Endodermal cell (in vitro differentiated cells): ENCODE measurements around the gene YEATS4. TPM values are rescaled to one million over a fixed set of nuclear protein-coding genes. Genes with fewer than 3 reads are reported as not detected.

ENCODE experiments used
- DNase-seq: peaks from one replicate; pipeline ENCODE4 v3.0.0-alpha.2; 2017
- H3K27ac ChIP-seq: 2 replicates; pipeline ENCODE4 v1.5.1; 2013; ENCODE audit warnings: mild to moderate bottlenecking, low read depth, low read length, moderate library complexity
- H3K27me3 ChIP-seq: 2 replicates; pipeline ENCODE4 v1.6.1; 2013; ENCODE audit warnings: mild to moderate bottlenecking, low read length, moderate library complexity; ENCODE audit not compliant: insufficient read depth, control insufficient read depth, poor library complexity, severe bottlenecking
- H3K36me3 ChIP-seq: 2 replicates; pipeline ENCODE4 v1.7.0; 2013; ENCODE audit warnings: mild to moderate bottlenecking, low read length, moderate library complexity; ENCODE audit not compliant: control insufficient read depth, insufficient read depth
- H3K4me1 ChIP-seq: one replicate; pipeline ENCODE4 v1.7.0; 2013; ENCODE audit warnings: low read length; ENCODE audit not compliant: control insufficient read depth, insufficient read depth
- H3K4me3 ChIP-seq: 2 replicates; pipeline ENCODE4 v1.5.1; 2013; ENCODE audit warnings: mild to moderate bottlenecking, low read length, moderate library complexity
- H3K9ac ChIP-seq: 2 replicates; pipeline ENCODE4 v1.6.1; 2013; ENCODE audit warnings: mild to moderate bottlenecking, low read length, moderate library complexity; ENCODE audit not compliant: poor library complexity, severe bottlenecking; ENCODE audit errors: extremely low read depth
- H3K9me3 ChIP-seq: 2 replicates; pipeline ENCODE4 v1.6.1; 2013; ENCODE audit warnings: mild to moderate bottlenecking, low read length, moderate library complexity; ENCODE audit not compliant: control insufficient read depth
- H3K27ac Mint-ChIP-seq: 2 replicates; pipeline ENCODE4 v1.8.0; 2020; ENCODE audit warnings: mixed read lengths
- H3K27me3 Mint-ChIP-seq: 2 replicates; pipeline ENCODE4 v1.8.0; 2021; ENCODE audit warnings: mild to moderate bottlenecking, mixed read lengths; ENCODE audit not compliant: insufficient read depth
- H3K36me3 Mint-ChIP-seq: 2 replicates; pipeline ENCODE4 v1.8.0; 2020; ENCODE audit warnings: low read depth, mixed read lengths
- H3K4me1 Mint-ChIP-seq: 2 replicates; pipeline ENCODE4 v1.8.0; 2020; ENCODE audit warnings: mixed read lengths
- H3K4me3 Mint-ChIP-seq: 2 replicates; pipeline ENCODE4 v1.8.0; 2020; ENCODE audit warnings: mild to moderate bottlenecking, moderate library complexity, mixed read lengths
- H3K9me3 Mint-ChIP-seq: 2 replicates; pipeline ENCODE4 v1.8.0; 2020; ENCODE audit warnings: mild to moderate bottlenecking, mixed read lengths
- WGBS, 2 experiments: methylation state at CpG; one replicate each; pipeline versions ENCODE4 v1.1.5 to v1.1.7; 2013; ENCODE audit warnings: missing lambda C conversion rate in 2 of 2, mixed read lengths in 1 of 2; ENCODE audit not compliant: insufficient coverage in 1 of 2, insufficient read length in 1 of 2; 5-methylcytosine and 5-hydroxymethylcytosine counted together
- total RNA-seq, 2 donors: library from RNA; stranded (reverse); fragmentation: NEBNext Ultra II Directional in 1 of 2; extraction: Animal tissue kit (Norgen Biotek cat#: 25700) in 1 of 2; gene quantifications; 2 replicates in 1 of 2; 3 replicates in 1 of 2; pipeline ENCODE4 v1.2.1, GENCODE V29; 2021
- TF ChIP-seq, protein P1 (sequence below): fragments of 200-600 bp; sonication (generic); conservative IDR thresholded peaks from 2 replicates; pipeline ENCODE4 v1.5.0; 2021; ENCODE audit warnings: antibody characterized with exemption, mild to moderate bottlenecking

YEATS4 gene
- total RNA-seq, 2 donors from 2014 or later: 37.0 to 40.9 TPM

DNA sequence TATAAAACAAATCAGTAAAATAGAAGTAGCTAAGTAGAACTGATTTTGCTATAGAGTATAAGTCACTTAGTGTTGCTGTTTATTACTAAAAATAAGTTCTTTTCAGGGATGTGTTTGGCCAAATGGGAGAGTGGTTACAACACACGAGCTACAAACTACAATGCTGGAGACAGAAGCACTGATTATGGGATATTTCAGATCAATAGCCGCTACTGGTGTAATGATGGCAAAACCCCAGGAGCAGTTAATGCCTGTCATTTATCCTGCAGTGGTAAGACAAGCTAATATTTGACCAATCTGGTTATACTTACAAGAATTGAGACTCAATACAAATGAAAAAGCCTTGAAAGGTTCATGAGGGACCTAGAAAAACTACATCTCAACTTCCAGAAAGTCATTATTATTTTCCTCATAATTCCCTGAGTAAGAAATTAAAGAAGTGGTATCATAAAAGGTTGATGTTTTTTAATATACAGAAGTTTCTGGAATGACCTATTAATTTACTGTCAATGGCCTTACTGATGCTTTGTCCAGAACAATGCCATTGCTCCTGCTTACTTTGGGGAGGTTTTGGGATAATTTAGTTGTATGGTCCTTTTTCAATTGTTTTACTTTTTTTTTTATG lies 9.4 kb upstream of the YEATS4 start:
- H3K9me3 ChIP-seq: no peaks in the 10 kb centered on the region
- TF ChIP-seq, protein P1, sequence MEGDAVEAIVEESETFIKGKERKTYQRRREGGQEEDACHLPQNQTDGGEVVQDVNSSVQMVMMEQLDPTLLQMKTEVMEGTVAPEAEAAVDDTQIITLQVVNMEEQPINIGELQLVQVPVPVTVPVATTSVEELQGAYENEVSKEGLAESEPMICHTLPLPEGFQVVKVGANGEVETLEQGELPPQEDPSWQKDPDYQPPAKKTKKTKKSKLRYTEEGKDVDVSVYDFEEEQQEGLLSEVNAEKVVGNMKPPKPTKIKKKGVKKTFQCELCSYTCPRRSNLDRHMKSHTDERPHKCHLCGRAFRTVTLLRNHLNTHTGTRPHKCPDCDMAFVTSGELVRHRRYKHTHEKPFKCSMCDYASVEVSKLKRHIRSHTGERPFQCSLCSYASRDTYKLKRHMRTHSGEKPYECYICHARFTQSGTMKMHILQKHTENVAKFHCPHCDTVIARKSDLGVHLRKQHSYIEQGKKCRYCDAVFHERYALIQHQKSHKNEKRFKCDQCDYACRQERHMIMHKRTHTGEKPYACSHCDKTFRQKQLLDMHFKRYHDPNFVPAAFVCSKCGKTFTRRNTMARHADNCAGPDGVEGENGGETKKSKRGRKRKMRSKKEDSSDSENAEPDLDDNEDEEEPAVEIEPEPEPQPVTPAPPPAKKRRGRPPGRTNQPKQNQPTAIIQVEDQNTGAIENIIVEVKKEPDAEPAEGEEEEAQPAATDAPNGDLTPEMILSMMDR: no peak
- no peak overlapping the region for H3K4me3 ChIP-seq
- H3K9me3 Mint-ChIP-seq: no peaks in the 10 kb centered on the region
- H3K36me3 ChIP-seq: no peaks in the 10 kb centered on the region
- no peak overlapping the region for H3K27ac ChIP-seq
- peaks cover 19% of the 10 kb centered on the region for H3K4me1 Mint-ChIP-seq
- H3K4me1 ChIP-seq: peaks cover 8% of the 10 kb centered on the region
- DNase-seq: no peak
- no peaks in the 10 kb centered on the region for H3K27me3 ChIP-seq
- 86 to 94% methylated on average over 1 to 2 of the region's 2 CpGs for WGBS, 2 experiments
- H3K27ac Mint-ChIP-seq: no peak overlapping the region
- no peak overlapping the region for H3K4me3 Mint-ChIP-seq
- no peaks in the 10 kb centered on the region for H3K27me3 Mint-ChIP-seq
- H3K9ac ChIP-seq: no peak overlapping the region
- H3K36me3 Mint-ChIP-seq: no peaks in the 10 kb centered on the region

DNA sequence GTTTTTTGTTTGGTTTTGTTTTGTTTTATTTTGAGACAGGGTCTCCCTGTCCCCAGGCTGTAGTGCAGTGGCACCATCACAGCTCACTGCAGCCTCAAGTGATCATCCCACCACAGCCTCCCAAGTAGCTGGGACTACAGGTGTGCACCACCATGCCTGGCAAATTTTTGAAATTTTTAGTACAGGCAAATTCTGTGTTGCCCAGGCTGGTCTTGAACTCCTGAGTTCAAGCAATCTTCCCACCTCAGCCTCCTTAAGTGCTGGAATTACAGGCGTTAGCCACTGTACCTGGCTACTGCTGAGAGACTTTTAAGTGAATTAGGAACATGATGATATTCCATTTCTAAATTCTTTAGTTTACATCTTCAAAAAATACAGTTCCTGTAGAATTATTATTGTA lies 8.8 kb upstream of the YEATS4 start:
- Histone ChIP-seq H3K9ac (no peak overlapping the region), H3K27me3 (no peaks in the 10 kb centered on the region), H3K27ac (no peak overlapping the region), H3K9me3 (no peaks in the 10 kb centered on the region), H3K36me3 (no peaks in the 10 kb centered on the region), H3K4me1 (peaks cover 8% of the 10 kb centered on the region), H3K4me3 (no peak overlapping the region)
- no peak overlapping the region for H3K4me3 Mint-ChIP-seq
- H3K9me3 Mint-ChIP-seq: no peaks in the 10 kb centered on the region
- TF ChIP-seq, protein P1: no peak
- H3K27me3 Mint-ChIP-seq: no peaks in the 10 kb centered on the region
- no peak for DNase-seq
- H3K36me3 Mint-ChIP-seq: no peaks in the 10 kb centered on the region
- WGBS, 2 experiments: no CpG with 5 or more reads among the region's 1 CpG
- peaks cover 15% of the 10 kb centered on the region for H3K4me1 Mint-ChIP-seq
- H3K27ac Mint-ChIP-seq: no peak overlapping the region

DNA sequence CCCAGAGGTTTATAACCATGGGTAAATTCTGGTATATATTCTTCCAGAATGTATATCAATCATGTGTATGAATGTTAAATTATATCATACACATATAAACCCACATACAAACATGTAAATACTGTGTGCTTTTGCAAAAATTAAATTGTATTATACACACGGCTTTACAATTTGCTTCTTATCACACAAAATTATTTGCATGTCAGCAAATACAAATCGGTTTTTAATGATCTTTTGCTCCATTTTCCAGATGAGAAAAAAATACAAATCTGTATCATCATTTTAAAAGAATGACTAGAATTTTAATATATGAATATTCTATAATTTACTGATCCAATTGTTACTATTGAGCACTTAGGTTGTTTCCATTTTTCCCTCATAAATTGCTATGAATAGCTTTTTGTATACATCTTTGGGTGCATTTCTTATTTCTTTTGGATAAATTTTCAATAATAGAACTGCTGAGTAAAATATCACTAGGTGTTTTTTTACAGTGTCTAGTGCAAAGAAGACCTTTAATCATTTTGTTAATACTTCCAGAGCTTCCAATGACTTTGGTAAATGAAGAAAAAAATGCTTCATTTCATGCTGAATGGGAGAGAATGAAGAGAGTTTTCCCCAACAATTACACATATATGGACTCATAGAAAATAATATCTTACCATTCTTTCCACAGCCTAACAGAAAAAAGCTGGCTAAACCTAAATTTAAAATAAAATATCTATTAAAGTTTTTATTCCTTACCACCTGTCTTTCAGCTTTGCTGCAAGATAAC lies 7.9 kb upstream of the YEATS4 start:
- H3K27me3 Mint-ChIP-seq: no peaks in the 10 kb centered on the region
- WGBS, 2 experiments: 82 to 100% methylated on average over 1 to 2 of the region's 2 CpGs

More for the DNA sequence above, 7.9 kb upstream of the YEATS4 start:
- Histone ChIP-seq H3K4me3 (no peak overlapping the region), H3K36me3 (no peaks in the 10 kb centered on the region), H3K27me3 (no peaks in the 10 kb centered on the region), H3K9me3 (no peaks in the 10 kb centered on the region), H3K9ac (no peak overlapping the region), H3K4me1 (peaks cover 8% of the 10 kb centered on the region), H3K27ac (no peak overlapping the region)
- no peak for DNase-seq
- Mint-ChIP-seq H3K9me3 (no peaks in the 10 kb centered on the region), H3K4me1 (peaks cover 14% of the 10 kb centered on the region), H3K4me3 (no peak overlapping the region), H3K27ac (no peak overlapping the region), H3K36me3 (no peaks in the 10 kb centered on the region)
- TF ChIP-seq, protein P1: no peak
